ENCODE data around the gene STBD1. TPM values are rescaled to one million over a fixed set of nuclear protein-coding genes. Genes with fewer than 3 reads are reported as not detected.

The STBD1 gene
- polyA plus RNA-seq, 1 donor from 2014 or later, result not detected

GRCh38 chr4:76315267-76315918, 8.9 kb downstream of the STBD1 start:
- TF ChIP-seq MXI1 (conservative IDR thresholded peaks at IDR 0.05; ENCODE audit: poor library complexity, severe bottlenecking), result no peak
- Histone ChIP-seq H3K36me3 (ENCODE audit: insufficient read depth, low read length) (no peaks in the 10 kb centered on the region), H3F3A (ENCODE audit: insufficient read depth, low read length, poor library complexity, severe bottlenecking) (no peaks in the 10 kb centered on the region), H3K9me3 (ENCODE audit: low read length) (peaks cover 12% of the 10 kb centered on the region), H3K79me2 (replicated peaks; ENCODE audit: insufficient read depth, low read length) (no peaks in the 10 kb centered on the region), H3K27ac (ENCODE audit: low read length) (no peak overlapping the region), H4K20me1 (ENCODE audit: insufficient read depth) (no peaks in the 10 kb centered on the region), H3K4me3 (ENCODE audit: low read length) (no peak overlapping the region), H3K9me2 (ENCODE audit: insufficient read depth, low read length) (no peaks in the 10 kb centered on the region), H2AFZ (ENCODE audit: low read depth, low read length) (no peak overlapping the region), H3K27me3 (ENCODE audit: insufficient read depth, low read depth, low read length) (no peaks in the 10 kb centered on the region), H3K4me2 (ENCODE audit: low read length) (no peak overlapping the region), H3K9ac (ENCODE audit: low read length) (no peak overlapping the region)

GRCh38 chr4:76316131-76316530, 9.6 kb downstream of the STBD1 start:
- Histone ChIP-seq H4K20me1 (ENCODE audit: insufficient read depth) (no peaks in the 10 kb centered on the region), H3K9me2 (ENCODE audit: insufficient read depth, low read length) (no peaks in the 10 kb centered on the region), H2AFZ (ENCODE audit: low read depth, low read length) (no peak overlapping the region), H3K27me3 (ENCODE audit: insufficient read depth, low read depth, low read length) (no peaks in the 10 kb centered on the region), H3F3A (ENCODE audit: insufficient read depth, low read length, poor library complexity, severe bottlenecking) (no peaks in the 10 kb centered on the region), H3K4me2 (ENCODE audit: low read length) (no peak overlapping the region), H3K4me3 (ENCODE audit: low read length) (no peak overlapping the region), H3K9ac (ENCODE audit: low read length) (no peak overlapping the region), H3K36me3 (ENCODE audit: insufficient read depth, low read length) (no peaks in the 10 kb centered on the region), H3K79me2 (replicated peaks; ENCODE audit: insufficient read depth, low read length) (no peaks in the 10 kb centered on the region), H3K27ac (ENCODE audit: low read length) (no peak overlapping the region), H3K9me3 (ENCODE audit: low read length) (peaks cover 12% of the 10 kb centered on the region)
- TF ChIP-seq CTCF (IDR thresholded peaks at IDR 0.05; ENCODE audit: poor library complexity, severe bottlenecking) (no peak), TAF1 (IDR thresholded peaks at IDR 0.05; ENCODE audit: low read depth) (no peak), SMC3 (conservative IDR thresholded peaks at IDR 0.05; ENCODE audit: poor library complexity) (no peak), EZH2 (IDR thresholded peaks at IDR 0.05; ENCODE audit: borderline replicate concordance, insufficient read depth, low read length, poor library complexity, severe bottlenecking) (no peak), EP300 (conservative IDR thresholded peaks at IDR 0.05; ENCODE audit: poor library complexity, severe bottlenecking) (no peak), RAD21 (conservative IDR thresholded peaks at IDR 0.05) (no peak), REST (IDR thresholded peaks at IDR 0.05; ENCODE audit: borderline replicate concordance) (no peak), MXI1 (conservative IDR thresholded peaks at IDR 0.05; ENCODE audit: poor library complexity, severe bottlenecking) (no peak), POLR2AphosphoS5 (IDR thresholded peaks at IDR 0.05) (no peak)
